HL-60 (cell line): Measurements from ENCODE around the gene AMACR.

Experiments
- DNase-seq, 2 experiments: peaks; one replicate each; pipeline ENCODE4 v3.0.0-alpha.2; 2010 to 2020; ENCODE audit warnings: low read depth in 1 of 2, low spot score in 1 of 2
- H3K27ac ChIP-seq: fragments of 250-450 bp; sonication (Bioruptor Pico); replicated peaks from 2 replicates; pipeline ENCODE4 v1.5.1; 2020; ENCODE audit warnings: mild to moderate bottlenecking, moderate library complexity
- H3K27me3 ChIP-seq: fragments of 250-450 bp; sonication (Bioruptor Pico); 2 replicates; pipeline ENCODE4 v1.5.1; 2021; ENCODE audit warnings: mild to moderate bottlenecking, moderate library complexity; ENCODE audit not compliant: insufficient read depth, poor library complexity, severe bottlenecking
- H3K4me3 ChIP-seq: replicated peaks from 2 replicates; pipeline ENCODE4 v1.5.1; 2011; ENCODE audit warnings: mild to moderate bottlenecking, control low read depth, low read length; ENCODE audit not compliant: insufficient read depth
- GABPA ChIP-seq: IDR thresholded peaks from 2 replicates; pipeline ENCODE4 v1.6.1; 2012; ENCODE audit warnings: low read depth
- POLR2AphosphoS5 ChIP-seq: IDR thresholded peaks from 2 replicates; pipeline ENCODE4 v1.6.1; 2012; ENCODE audit warnings: low read depth
- SPI1 ChIP-seq: IDR thresholded peaks from 2 replicates; pipeline ENCODE4 v1.6.1; 2012; ENCODE audit warnings: low read depth, mild to moderate bottlenecking, borderline replicate concordance
- TF ChIP-seq, protein P1 (sequence below): IDR thresholded peaks from 2 replicates; pipeline ENCODE4 v1.6.1; 2012; ENCODE audit warnings: low read depth; ENCODE audit not compliant: insufficient replicate concordance
- TF ChIP-seq, protein P2 (sequence below): IDR thresholded peaks from one replicate; pipeline ENCODE4 v1.5.1; 2011; ENCODE audit warnings: low read length, control low read depth, inconsistent platforms; ENCODE audit not compliant: insufficient read depth

AMACR gene

GRCh38 chr5:33973271-33973670 is 34.6 kb downstream of the AMACR start:
- TF ChIP-seq GABPA (no peak), POLR2AphosphoS5 (no peak), SPI1 (no peak)
- TF ChIP-seq, protein P1, sequence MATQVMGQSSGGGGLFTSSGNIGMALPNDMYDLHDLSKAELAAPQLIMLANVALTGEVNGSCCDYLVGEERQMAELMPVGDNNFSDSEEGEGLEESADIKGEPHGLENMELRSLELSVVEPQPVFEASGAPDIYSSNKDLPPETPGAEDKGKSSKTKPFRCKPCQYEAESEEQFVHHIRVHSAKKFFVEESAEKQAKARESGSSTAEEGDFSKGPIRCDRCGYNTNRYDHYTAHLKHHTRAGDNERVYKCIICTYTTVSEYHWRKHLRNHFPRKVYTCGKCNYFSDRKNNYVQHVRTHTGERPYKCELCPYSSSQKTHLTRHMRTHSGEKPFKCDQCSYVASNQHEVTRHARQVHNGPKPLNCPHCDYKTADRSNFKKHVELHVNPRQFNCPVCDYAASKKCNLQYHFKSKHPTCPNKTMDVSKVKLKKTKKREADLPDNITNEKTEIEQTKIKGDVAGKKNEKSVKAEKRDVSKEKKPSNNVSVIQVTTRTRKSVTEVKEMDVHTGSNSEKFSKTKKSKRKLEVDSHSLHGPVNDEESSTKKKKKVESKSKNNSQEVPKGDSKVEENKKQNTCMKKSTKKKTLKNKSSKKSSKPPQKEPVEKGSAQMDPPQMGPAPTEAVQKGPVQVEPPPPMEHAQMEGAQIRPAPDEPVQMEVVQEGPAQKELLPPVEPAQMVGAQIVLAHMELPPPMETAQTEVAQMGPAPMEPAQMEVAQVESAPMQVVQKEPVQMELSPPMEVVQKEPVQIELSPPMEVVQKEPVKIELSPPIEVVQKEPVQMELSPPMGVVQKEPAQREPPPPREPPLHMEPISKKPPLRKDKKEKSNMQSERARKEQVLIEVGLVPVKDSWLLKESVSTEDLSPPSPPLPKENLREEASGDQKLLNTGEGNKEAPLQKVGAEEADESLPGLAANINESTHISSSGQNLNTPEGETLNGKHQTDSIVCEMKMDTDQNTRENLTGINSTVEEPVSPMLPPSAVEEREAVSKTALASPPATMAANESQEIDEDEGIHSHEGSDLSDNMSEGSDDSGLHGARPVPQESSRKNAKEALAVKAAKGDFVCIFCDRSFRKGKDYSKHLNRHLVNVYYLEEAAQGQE = no peak
- TF ChIP-seq, protein P2, sequence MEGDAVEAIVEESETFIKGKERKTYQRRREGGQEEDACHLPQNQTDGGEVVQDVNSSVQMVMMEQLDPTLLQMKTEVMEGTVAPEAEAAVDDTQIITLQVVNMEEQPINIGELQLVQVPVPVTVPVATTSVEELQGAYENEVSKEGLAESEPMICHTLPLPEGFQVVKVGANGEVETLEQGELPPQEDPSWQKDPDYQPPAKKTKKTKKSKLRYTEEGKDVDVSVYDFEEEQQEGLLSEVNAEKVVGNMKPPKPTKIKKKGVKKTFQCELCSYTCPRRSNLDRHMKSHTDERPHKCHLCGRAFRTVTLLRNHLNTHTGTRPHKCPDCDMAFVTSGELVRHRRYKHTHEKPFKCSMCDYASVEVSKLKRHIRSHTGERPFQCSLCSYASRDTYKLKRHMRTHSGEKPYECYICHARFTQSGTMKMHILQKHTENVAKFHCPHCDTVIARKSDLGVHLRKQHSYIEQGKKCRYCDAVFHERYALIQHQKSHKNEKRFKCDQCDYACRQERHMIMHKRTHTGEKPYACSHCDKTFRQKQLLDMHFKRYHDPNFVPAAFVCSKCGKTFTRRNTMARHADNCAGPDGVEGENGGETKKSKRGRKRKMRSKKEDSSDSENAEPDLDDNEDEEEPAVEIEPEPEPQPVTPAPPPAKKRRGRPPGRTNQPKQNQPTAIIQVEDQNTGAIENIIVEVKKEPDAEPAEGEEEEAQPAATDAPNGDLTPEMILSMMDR = no peak
- Histone ChIP-seq H3K27ac (no peak overlapping the region), H3K4me3 (no peak overlapping the region), H3K27me3 (no peaks in the 10 kb centered on the region)
- DNase-seq = no peak

- Histone ChIP-seq H3K4me3 (no peak overlapping the region), H3K27me3 (no peaks in the 10 kb centered on the region), H3K27ac (no peak overlapping the region)
- peak in 1 of 2 experiments; percentile 8 for DNase-seq
- TF ChIP-seq, protein P2 = peak; percentile 54
- no peak for TF ChIP-seq POLR2AphosphoS5
Measured at GRCh38 chr5:33969572-33970452, 38.0 kb downstream of the AMACR start.

GRCh38 chr5:33968211-33969005 is 39.4 kb downstream of the AMACR start:
- Histone ChIP-seq H3K27me3 (no peaks in the 10 kb centered on the region), H3K4me3 (no peak overlapping the region), H3K27ac (no peak overlapping the region)
- no peak for TF ChIP-seq POLR2AphosphoS5
- TF ChIP-seq GABPA = no peak
- no peak for TF ChIP-seq SPI1
- TF ChIP-seq, protein P2 = no peak
- TF ChIP-seq, protein P1 = no peak
- DNase-seq = no peak
